A549 (cell line): ENCODE data around the gene GGN. TPM values are rescaled to one million over a fixed set of nuclear protein-coding genes. Genes with fewer than 3 reads are reported as not detected.

ENCODE experiments used
- ATAC-seq, 2 experiments: fragments of 200-7000 bp in 1 of 2; fragments of >200 bp in 1 of 2; cut with Nextera tagmentation in 1 of 2; cut with Tn5 transposase in 1 of 2; 3 replicates each; pipeline versions ENCODE4 v1.8.0 to v1.9.1; 2018 to 2020; ENCODE audit warnings: mild to moderate bottlenecking in 1 of 2, moderate library complexity in 1 of 2
- CTCF ChIA-PET: fragments of 300-600 bp; sonication (Branson Sonifier 250); formaldehyde crosslinking; extraction: SDS; loops from one replicate; lab custom pipeline; 2021; ENCODE audit warnings: antibody characterized with exemption, inconsistent platforms; lab: Yijun Ruan, JAX
- POLR2A ChIA-PET: fragments of 350-600 bp; formaldehyde crosslinking; extraction: SDS; loops from one replicate; lab custom pipeline; 2021; ENCODE audit warnings: antibody characterized with exemption, inconsistent platforms; lab: Yijun Ruan, JAX
- DNase-seq, 2 experiments: peaks; one replicate each; pipeline versions ENCODE4 v3.0.0 to v3.0.0-alpha.2; 2011 to 2016; ENCODE audit warnings: low read depth in 1 of 2, low spot score in 1 of 2
- FAIRE-seq: peaks from 2 replicates; lab custom pipeline; 2011; peaks lifted over from hg19 to GRCh38; lab: Jason Lieb, UNC
- H3K27ac ChIP-seq, 2 experiments: fragments of >200 bp; sonication (Bioruptor Twin); formaldehyde crosslinking; 3 replicates each; pipeline ENCODE4 v1.5.1; 2016 to 2017
- H3K4me1 ChIP-seq: fragments of >200 bp; sonication (Bioruptor Twin); formaldehyde crosslinking; 3 replicates; pipeline ENCODE4 v1.6.1; 2016
- H3K4me2 ChIP-seq: fragments of >200 bp; sonication (Bioruptor Twin); formaldehyde crosslinking; 3 replicates; pipeline ENCODE4 v1.6.1; 2016
- H3K4me3 ChIP-seq: fragments of >200 bp; sonication (Bioruptor Twin); formaldehyde crosslinking; 3 replicates; pipeline ENCODE4 v1.5.1; 2016
- H3K9me3 ChIP-seq: fragments of >200 bp; sonication (Bioruptor Twin); formaldehyde crosslinking; 3 replicates; pipeline ENCODE4 v1.6.1; 2016
- ATOH8 ChIP-seq: fragments of 250-450 bp; sonication (Bioruptor Pico); IDR thresholded peaks from 2 replicates; pipeline ENCODE4 v1.5.0; 2020; ENCODE audit warnings: low read depth, mild to moderate bottlenecking, moderate library complexity
- BHLHE40 ChIP-seq: IDR thresholded peaks from 2 replicates; pipeline ENCODE4 v1.6.1; 2012; ENCODE audit warnings: low read depth, low read length, inconsistent platforms
- CBX8 ChIP-seq: fragments of 200-600 bp; sonication (generic); IDR thresholded peaks from 2 replicates; pipeline ENCODE4 v1.6.1; 2016
- FOSL2 ChIP-seq, 2 experiments: fragments of 450-650 bp in 1 of 2; fragments of >200 bp in 1 of 2; sonication (Bioruptor Twin) in 1 of 2; formaldehyde crosslinking; IDR thresholded peaks; 2 replicates each; pipeline versions ENCODE4 v1.5.0 to v1.6.1; 2016 to 2020; ENCODE audit warnings: mild to moderate bottlenecking in 1 of 2, moderate library complexity in 1 of 2
- HES2 ChIP-seq: fragments of >200 bp; sonication (Bioruptor Twin); formaldehyde crosslinking; IDR thresholded peaks from 2 replicates; pipeline ENCODE4 v1.6.1; 2016
- HOXB13 ChIP-seq: fragments of 250-450 bp; sonication (Bioruptor Pico); IDR thresholded peaks from 2 replicates; pipeline ENCODE4 v1.5.0; 2020; ENCODE audit warnings: low read depth, mild to moderate bottlenecking, moderate library complexity
- HOXB5 ChIP-seq: fragments of 250-450 bp; sonication (Bioruptor Pico); IDR thresholded peaks from 2 replicates; pipeline ENCODE4 v1.5.0; 2020; ENCODE audit warnings: mild to moderate bottlenecking, moderate library complexity
- JUN ChIP-seq, 2 experiments: fragments of >200 bp; sonication (Bioruptor Twin); formaldehyde crosslinking; IDR thresholded peaks; 2 replicates in 1 of 2; 3 replicates in 1 of 2; pipeline ENCODE4 v1.6.1; 2016 to 2017
- KDM1A ChIP-seq: fragments of 200-600 bp; sonication (generic); IDR thresholded peaks from 2 replicates; pipeline ENCODE4 v1.6.1; 2016; ENCODE audit warnings: low read depth, mild to moderate bottlenecking
- KDM5A ChIP-seq: fragments of 200-600 bp; sonication (generic); IDR thresholded peaks from 2 replicates; pipeline ENCODE4 v1.6.1; 2016; ENCODE audit warnings: antibody characterized with exemption, mild to moderate bottlenecking
- MAFK ChIP-seq: fragments of 450-650 bp; IDR thresholded peaks from 2 replicates; pipeline ENCODE4 v1.6.1; 2014; ENCODE audit not compliant: partially characterized antibody
- MYC ChIP-seq: IDR thresholded peaks from 2 replicates; pipeline ENCODE4 v1.6.1; 2012; ENCODE audit warnings: mild to moderate bottlenecking, inconsistent platforms, low read length, improper control_type of control experiment, borderline replicate concordance
- PHF8 ChIP-seq: fragments of 200-600 bp; sonication (generic); IDR thresholded peaks from 2 replicates; pipeline ENCODE4 v1.6.1; 2016; ENCODE audit warnings: low read depth, mild to moderate bottlenecking, antibody characterized with exemption, moderate library complexity, borderline replicate concordance
- RAD21 ChIP-seq, 2 experiments: fragments of >200 bp in 1 of 2; sonication (Bioruptor Twin) in 1 of 2; formaldehyde crosslinking in 1 of 2; IDR thresholded peaks in 1 of 2; conservative IDR thresholded peaks in 1 of 2; 2 replicates in 1 of 2; 3 replicates in 1 of 2; pipeline ENCODE4 v1.6.1; 2012 to 2018; ENCODE audit warnings: inconsistent platforms in 1 of 2
- REST ChIP-seq: fragments of 200-600 bp; sonication (generic); IDR thresholded peaks from 2 replicates; pipeline ENCODE4 v1.6.1; 2016; ENCODE audit warnings: antibody characterized with exemption, mild to moderate bottlenecking, moderate library complexity
- RNF2 ChIP-seq: fragments of 200-600 bp; sonication (generic); IDR thresholded peaks from 2 replicates; pipeline ENCODE4 v1.6.1; 2016; ENCODE audit warnings: low read depth, mild to moderate bottlenecking, antibody characterized with exemption, moderate library complexity, borderline replicate concordance
- TFCP2L1 ChIP-seq: fragments of 250-450 bp; sonication (Bioruptor Pico); IDR thresholded peaks from 2 replicates; pipeline ENCODE4 v1.5.0; 2021; ENCODE audit warnings: mild to moderate bottlenecking
- USF2 ChIP-seq: fragments of 450-650 bp; IDR thresholded peaks from 2 replicates; pipeline ENCODE4 v1.6.1; 2014; ENCODE audit warnings: antibody characterized with exemption
- ZC3H11A ChIP-seq: fragments of 450-650 bp; IDR thresholded peaks from 2 replicates; pipeline ENCODE4 v1.6.1; 2014; ENCODE audit warnings: antibody characterized with exemption, mild to moderate bottlenecking
- WGBS: methylation state at CpG from one replicate; pipeline ENCODE4 v1.1.6; 2017; ENCODE audit errors: missing lambda C conversion rate; 5-methylcytosine and 5-hydroxymethylcytosine counted together
- polyA plus RNA-seq, 4 experiments: library from polyadenylated mRNA; depleted of rRNA in 3 of 4; stranded (reverse); fragments of >200 nt; fragmentation: RNase III in 1 of 4; extraction: RNeasy Plus Mini Kit Qiagen cat#74134 plus additional on column Dnase treatment in 1 of 4; gene quantifications; 2 replicates in 3 of 4; 3 replicates in 1 of 4; pipeline ENCODE4 v1.2.3, GENCODE V29; 2011 to 2017
- TF ChIP-seq, protein P1 (sequence below): fragments of >200 bp; sonication (Bioruptor Twin); formaldehyde crosslinking; IDR thresholded peaks from 3 replicates; pipeline ENCODE4 v1.6.1; 2016
- TF ChIP-seq, protein P2 (sequence below): fragments of 250-450 bp; sonication (Bioruptor Pico); IDR thresholded peaks from 2 replicates; pipeline ENCODE4 v1.5.0; 2021; ENCODE audit warnings: mild to moderate bottlenecking, moderate library complexity, borderline replicate concordance
- TF ChIP-seq, protein P3 (sequence below): IDR thresholded peaks from 2 replicates; pipeline ENCODE4 v1.6.1; 2012
- TF ChIP-seq, protein P4 (sequence below): IDR thresholded peaks from 2 replicates; pipeline ENCODE4 v1.6.1; 2012; ENCODE audit warnings: low read depth, borderline replicate concordance
- TF ChIP-seq, protein P5 (sequence below): fragments of 150-350 bp; IDR thresholded peaks from 2 replicates; pipeline ENCODE4 v1.6.1; 2014; ENCODE audit warnings: low read depth, mild to moderate bottlenecking, low read length

GGN gene
- polyA plus RNA-seq, 2 of the 4 experiments (the other 2 are of a cell fraction) = 0.46 TPM; not detected in 1

DNA sequence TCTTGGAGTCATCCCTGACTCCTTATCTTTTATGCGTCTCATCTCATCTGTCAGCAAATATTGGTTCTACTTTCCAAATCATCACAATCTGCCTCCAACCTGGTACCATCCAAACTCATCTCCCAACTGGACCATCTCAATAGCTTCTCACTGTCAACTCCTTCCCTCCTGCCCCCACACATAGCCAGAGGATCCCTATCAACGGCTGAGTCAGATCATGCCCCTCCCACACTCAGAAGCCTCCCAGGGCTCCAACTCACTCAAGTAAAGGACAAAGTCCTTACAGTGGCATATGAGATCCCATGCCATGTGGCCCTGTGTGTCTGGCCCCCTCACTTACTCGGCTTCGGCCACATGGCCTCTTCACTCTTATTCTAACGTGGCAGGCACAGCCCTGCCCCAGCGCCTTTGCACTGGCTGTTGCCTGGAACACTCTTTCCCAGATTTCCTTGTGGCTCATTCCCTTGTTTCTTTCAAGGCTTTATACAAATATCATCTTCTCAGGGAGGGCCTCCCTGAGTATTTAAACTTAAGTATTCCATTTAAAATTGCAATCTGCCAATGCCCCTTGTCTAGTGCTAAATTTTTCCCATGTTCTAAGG lies 5.0 kb upstream of the GGN start:
- POLR2A ChIA-PET = interaction anchor here (1.8 kb wide), 1 partner anchor 19 kb away, joined by 6 read pairs; the partner anchor contains the start of gene PSMD8

More for the DNA sequence above, 5.0 kb upstream of the GGN start:
- FAIRE-seq = peak; percentile 98
- TF ChIP-seq REST (no peak), RNF2 (no peak), KDM1A (0 out of 2 replicates have a peak, but pooled peaks have one; percentile 34), MAFK (peak; percentile 28), RAD21 (conservative IDR thresholded peaks at IDR 0.05 in 1 of 2, IDR thresholded peaks at IDR 0.05 in 1 of 2) (no peak), HES2 (no peak), ATOH8 (no peak), KDM5A (no peak), USF2 (no peak), CBX8 (no peak), TFCP2L1 (CRISPR knock-in tag) (no peak), PHF8 (no peak), JUN (IDR thresholded peaks at IDR 0.05) (no peak), BHLHE40 (no peak), FOSL2 (IDR thresholded peaks at IDR 0.05) (no peak), FOSL2 (CRISPR knock-in tag; IDR thresholded peaks at IDR 0.05) (0 out of 2 replicates have a peak, but pooled peaks have one; percentile 4), ZC3H11A (no peak), HOXB5 (0 out of 2 replicates have a peak, but pooled peaks have one; percentile 32), HOXB13 (no peak), MYC (peak; percentile 83; the same call in 1 of the 2 replicates)
- TF ChIP-seq, protein P1, sequence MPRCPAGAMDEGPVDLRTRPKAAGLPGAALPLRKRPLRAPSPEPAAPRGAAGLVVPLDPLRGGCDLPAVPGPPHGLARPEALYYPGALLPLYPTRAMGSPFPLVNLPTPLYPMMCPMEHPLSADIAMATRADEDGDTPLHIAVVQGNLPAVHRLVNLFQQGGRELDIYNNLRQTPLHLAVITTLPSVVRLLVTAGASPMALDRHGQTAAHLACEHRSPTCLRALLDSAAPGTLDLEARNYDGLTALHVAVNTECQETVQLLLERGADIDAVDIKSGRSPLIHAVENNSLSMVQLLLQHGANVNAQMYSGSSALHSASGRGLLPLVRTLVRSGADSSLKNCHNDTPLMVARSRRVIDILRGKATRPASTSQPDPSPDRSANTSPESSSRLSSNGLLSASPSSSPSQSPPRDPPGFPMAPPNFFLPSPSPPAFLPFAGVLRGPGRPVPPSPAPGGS = no peak
- TF ChIP-seq, protein P2, sequence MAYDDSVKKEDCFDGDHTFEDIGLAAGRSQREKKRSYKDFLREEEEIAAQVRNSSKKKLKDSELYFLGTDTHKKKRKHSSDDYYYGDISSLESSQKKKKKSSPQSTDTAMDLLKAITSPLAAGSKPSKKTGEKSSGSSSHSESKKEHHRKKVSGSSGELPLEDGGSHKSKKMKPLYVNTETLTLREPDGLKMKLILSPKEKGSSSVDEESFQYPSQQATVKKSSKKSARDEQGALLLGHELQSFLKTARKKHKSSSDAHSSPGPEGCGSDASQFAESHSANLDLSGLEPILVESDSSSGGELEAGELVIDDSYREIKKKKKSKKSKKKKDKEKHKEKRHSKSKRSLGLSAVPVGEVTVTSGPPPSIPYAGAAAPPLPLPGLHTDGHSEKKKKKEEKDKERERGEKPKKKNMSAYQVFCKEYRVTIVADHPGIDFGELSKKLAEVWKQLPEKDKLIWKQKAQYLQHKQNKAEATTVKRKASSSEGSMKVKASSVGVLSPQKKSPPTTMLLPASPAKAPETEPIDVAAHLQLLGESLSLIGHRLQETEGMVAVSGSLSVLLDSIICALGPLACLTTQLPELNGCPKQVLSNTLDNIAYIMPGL (CRISPR knock-in tag) = no peak
- TF ChIP-seq, protein P3, sequence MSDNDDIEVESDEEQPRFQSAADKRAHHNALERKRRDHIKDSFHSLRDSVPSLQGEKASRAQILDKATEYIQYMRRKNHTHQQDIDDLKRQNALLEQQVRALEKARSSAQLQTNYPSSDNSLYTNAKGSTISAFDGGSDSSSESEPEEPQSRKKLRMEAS = peak; percentile 79
- TF ChIP-seq, protein P4, sequence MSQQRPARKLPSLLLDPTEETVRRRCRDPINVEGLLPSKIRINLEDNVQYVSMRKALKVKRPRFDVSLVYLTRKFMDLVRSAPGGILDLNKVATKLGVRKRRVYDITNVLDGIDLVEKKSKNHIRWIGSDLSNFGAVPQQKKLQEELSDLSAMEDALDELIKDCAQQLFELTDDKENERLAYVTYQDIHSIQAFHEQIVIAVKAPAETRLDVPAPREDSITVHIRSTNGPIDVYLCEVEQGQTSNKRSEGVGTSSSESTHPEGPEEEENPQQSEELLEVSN = 0 out of 2 replicates have a peak, but pooled peaks have one; percentile 37
- TF ChIP-seq, protein P5, sequence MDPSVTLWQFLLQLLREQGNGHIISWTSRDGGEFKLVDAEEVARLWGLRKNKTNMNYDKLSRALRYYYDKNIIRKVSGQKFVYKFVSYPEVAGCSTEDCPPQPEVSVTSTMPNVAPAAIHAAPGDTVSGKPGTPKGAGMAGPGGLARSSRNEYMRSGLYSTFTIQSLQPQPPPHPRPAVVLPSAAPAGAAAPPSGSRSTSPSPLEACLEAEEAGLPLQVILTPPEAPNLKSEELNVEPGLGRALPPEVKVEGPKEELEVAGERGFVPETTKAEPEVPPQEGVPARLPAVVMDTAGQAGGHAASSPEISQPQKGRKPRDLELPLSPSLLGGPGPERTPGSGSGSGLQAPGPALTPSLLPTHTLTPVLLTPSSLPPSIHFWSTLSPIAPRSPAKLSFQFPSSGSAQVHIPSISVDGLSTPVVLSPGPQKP = no peak
- ATAC-seq = peak; percentile 7 to 17; a peak in 3 of 6 replicates
- 43% methylated on average over 6 of the region's 6 CpGs for whole genome bisulfite sequencing
- Histone ChIP-seq H3K27ac (peak overlapping the region; percentile 61 to 74), H3K4me3 (no peak overlapping the region), H3K4me2 (peak overlapping the region; percentile 62), H3K4me1 (peaks cover 36% of the 10 kb centered on the region), H3K9me3 (no peaks in the 10 kb centered on the region)
- DNase-seq = peak; percentile 66 to 79
- CTCF ChIA-PET = interaction anchor here (0.6 to 12.4 kb wide), 11 partner anchors 8 to 537 kb away, joined by 3 to 254 read pairs (median 4); partner anchors contain the start of genes FAM98C, MRPS12, PSMD8 and SARS2
